Fibroblast of peridontal ligament (primary cell): ENCODE results near the gene HSD11B2.

Source experiments
- DNase-seq: peaks from one replicate; pipeline ENCODE4 v3.0.0-alpha.2; 2010; ENCODE audit errors: extremely low read depth

Gene HSD11B2

DNA sequence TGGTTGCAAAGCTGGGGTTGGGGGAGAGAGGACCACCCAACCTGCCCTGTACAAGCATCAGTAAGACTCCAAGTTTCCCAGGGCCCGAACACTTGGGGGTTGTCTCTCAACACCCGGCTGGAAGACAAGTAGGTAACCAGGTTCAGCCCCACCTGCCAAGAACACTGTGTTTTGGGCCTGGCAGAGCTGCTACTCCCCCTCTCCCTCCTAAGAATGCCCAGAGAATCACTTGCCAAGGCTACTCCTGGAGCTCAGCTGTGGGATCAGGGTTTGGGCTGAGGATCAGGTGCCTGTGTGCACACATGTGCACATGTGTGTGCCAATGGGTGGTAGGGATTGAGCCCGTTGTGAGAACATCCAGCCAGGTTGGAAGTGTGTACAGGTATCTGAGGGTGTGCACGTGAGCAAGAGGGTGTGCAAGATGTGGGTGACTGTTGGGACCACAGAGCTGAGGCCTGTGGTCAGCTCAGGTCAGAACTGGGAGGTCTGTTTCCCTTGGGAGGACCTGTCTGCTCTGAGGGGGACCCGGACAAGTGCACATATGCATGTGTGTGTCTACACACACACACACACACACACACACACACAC, 2.3 kb downstream of the HSD11B2 start:
- DNase-seq, result no peak

- DNase-seq, result no peak
Measured at GRCh38 chr16:67435758-67436164, 4.8 kb downstream of the HSD11B2 start.

- no peak for DNase-seq
Measured at GRCh38 chr16:67436640-67437193, 5.8 kb downstream of the HSD11B2 start.

DNA sequence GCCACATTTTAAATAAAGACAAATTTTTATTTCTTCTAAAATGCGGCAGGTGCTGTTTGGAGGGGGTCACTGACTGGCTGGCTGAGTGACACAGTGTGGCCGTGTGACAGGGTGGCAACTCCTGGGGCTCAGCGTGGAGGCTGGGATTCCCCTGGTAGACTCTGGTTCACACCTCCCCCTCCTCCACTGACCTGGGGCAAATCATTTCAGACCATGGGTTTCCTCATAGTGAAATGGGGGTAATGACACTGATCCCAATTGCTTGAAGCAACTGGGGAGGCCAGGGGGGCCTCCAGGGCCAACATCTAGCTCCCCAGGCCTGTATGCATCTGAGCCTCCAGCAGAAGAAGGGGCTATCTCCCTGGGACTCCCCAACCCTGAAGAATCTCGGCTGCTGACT, 6.6 kb downstream of the HSD11B2 start:
- DNase-seq, result no peak

DNA sequence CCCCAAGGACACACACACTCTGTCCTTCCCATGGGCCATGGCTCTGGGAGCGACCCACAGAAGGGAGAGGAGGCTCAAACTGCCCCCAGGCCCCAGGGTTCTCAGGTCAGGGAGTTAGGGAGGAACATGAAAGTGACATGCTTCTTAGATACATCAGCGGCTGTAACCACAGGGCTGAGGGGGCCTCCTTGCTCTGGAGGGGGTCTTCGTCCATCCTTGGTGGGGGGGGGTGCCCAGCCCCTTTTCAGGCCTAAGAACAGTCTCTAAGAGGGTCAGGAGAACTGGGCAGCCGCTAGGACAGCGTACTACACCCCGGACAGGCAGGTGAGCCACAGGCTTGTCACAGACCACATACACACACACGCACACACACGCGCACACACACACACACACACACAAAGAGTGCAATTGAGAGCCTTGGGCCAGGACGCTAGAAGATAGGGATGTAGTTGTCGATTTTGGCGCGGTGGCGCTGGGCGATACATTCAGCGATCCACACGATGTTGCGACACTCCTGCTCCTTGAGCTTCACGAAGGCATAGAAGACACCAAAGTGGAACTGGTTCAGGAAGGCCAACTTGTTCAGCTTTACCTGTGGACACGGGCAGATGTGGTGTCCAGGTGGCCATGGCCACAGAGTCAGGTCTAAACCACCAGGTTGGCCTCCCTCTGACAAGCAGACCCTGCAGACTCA, 7.3 kb downstream of the HSD11B2 start:
- DNase-seq, result no peak

DNA sequence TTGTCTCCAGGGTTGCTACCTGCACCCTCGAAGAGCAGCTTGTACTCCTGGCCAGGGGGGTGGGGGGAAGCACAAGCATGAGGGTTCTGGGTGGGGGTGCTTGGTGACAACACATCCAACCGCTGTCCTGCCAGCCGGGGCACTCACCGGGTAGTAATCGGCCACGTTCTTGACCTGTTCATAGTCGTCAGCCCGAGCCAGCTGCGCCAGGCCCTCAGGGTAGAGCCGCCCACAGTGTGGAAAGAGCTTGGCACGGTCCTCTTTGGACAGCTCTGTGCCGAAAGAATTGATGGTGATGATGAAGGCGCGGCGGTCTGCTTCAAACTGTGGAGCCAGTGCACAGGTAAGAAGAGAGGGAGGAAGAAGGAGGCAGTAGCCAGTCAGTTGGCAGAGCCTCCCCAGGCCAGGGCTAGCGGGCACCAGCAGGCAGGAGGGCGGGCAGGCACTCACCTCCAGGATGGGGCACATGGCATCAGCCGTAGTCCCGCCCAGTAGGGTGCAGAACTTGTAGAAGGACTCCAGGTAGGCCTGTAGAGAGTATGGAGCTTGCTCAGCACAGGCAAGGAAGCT, 8.0 kb downstream of the HSD11B2 start:
- no peak for DNase-seq

DNA sequence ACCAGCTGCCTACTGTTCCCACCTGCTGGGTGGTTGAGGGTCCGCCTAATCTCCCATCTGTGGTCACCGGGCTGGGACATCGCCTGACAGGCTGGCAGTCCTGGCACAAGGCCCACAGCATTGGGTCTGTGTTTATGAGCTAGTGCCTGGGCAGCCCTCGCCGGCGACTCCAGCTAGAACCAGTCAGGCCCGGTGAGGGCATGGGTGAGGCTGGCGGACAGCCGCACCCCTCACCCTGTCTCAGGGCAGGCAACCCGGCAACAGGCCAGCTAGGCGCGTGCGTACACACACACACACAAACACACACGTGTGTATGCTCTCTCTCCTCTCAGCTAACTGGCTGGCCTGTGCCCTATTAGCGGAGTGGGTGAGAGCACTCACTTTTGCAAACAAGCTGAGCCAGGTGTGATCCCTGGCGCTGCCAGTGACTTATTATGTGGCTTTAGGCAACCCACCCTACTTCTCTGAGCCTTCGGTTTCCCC, 10.4 kb downstream of the HSD11B2 start:
- no peak for DNase-seq

DNA sequence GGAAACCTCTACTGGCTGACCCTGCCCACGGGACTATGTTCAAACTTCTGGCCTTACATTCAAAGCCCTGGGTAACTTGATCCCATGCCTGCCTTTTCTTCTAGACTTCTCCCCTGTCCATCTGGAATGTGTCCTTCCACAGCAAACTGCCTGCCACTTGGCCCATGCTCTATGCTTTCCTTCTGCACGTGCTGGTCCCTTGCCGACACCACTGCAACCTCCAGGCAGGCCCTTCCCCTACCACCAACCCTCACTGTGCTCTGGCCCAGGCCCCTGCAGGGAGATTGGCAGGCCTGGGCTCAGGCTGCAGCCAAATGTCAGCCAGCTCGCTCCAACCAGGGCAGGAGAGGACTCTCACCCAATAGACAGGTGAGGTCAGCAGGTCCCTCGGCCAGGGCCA, 11.0 kb downstream of the HSD11B2 start:
- DNase-seq, result no peak

GRCh38 chr16:67442581-67443255, 11.8 kb downstream of the HSD11B2 start:
- DNase-seq, result no peak

DNA sequence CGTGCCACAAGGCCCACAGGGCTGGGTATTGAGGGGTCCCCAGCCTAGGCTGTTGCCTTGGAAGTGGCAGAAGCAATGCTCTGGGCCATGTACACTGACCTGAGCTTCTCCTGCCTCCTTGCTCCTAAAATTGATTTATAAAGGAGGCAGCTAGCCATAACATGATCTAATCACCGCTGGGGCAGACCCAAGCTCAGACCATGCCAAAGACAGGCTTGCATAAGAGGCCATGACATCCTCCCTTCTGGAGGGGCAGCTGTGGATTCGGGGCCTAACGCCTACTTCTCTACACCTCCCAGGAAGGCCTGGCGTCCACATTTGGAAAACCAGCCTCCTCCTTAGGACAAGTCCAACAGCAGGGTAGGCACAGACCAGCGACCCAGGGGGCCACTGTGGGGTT, 12.3 kb downstream of the HSD11B2 start:
- DNase-seq, result no peak

GRCh38 chr16:67444259-67445125, 13.6 kb downstream of the HSD11B2 start:
- no peak for DNase-seq

GRCh38 chr16:67445126-67445426, 14.2 kb downstream of the HSD11B2 start:
- DNase-seq, result no peak

GRCh38 chr16:67445441-67445912, 14.6 kb downstream of the HSD11B2 start:
- no peak for DNase-seq

- no peak for DNase-seq
Measured at GRCh38 chr16:67445913-67446907, 15.3 kb downstream of the HSD11B2 start.

DNA sequence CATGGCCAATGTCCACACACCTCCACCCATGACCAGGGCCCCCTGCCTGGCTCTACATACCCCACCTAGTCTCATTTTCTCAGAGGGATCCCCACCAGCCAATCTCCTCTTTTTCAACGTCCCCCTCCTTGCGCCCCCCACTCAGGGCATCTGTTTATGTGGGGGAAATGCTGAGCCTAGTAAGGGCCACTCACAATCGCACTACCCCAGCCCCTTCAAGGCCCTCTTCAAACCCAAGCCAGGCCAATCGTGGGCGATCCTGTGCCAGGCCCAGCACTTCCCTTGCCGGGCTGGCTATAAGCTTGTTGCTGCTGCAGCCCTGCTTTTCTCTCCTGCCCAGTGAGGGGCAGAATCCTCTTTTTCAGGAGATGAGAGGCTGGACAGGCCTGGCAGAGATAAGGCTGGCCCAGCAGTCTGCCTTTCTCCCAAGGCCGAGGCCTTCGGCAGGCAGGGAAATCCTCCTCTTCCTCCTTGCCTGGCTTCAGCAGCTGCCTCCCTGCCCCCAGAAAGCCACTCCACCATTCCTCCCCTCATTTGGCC, 16.1 kb downstream of the HSD11B2 start:
- no peak for DNase-seq

GRCh38 chr16:67447508-67448076, 16.7 kb downstream of the HSD11B2 start:
- DNase-seq, result no peak

DNA sequence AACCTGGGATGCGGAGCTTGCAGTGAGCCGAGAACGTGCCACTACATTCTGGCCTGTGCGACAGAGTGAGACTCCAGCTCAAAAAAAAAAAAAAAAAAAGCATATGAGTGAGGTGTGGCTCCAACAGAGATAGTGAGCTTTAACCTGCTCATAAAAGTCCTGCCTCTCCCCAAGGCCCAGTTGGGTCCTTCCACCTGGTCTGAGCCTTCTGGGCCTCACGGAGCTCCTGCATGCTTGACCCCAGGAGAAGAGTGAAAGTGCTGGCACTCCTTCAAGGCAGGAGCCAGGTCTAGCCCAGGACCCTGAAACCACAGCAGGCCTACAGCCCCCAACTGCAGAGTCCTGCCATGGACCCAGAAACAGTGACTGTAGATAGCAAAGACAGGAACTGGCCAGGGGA, 17.7 kb downstream of the HSD11B2 start:
- no peak for DNase-seq

GRCh38 chr16:67449336-67449735, 18.4 kb downstream of the HSD11B2 start:
- DNase-seq, result no peak

DNA sequence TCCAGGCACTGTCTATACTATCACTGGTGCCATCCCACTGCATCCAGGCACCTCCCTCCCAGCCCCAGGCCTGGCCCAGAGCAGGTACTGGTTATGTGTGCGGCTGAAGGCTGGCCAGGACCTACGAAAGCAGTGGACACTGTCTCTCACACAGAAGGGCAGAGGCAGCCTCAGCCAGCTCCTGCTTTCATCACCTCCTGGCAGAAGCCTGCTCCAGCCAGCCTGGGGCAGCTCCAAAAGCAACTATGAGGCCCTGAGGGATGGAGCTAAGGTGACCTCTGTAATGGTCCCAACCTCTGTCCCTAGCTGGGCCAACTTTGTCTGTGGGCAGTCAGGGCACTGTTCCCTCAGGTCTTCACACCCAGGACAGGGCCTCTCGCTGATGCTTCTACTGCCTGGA, 18.8 kb downstream of the HSD11B2 start:
- no peak for DNase-seq
